ENCODE results near the gene ZNF699.
"Not testable (repeated sequence)": the region's sequence is repeated elsewhere in the genome, so short reads cannot be mapped to it uniquely, and the experiment has no call there.

The ZNF699 gene

DNA sequence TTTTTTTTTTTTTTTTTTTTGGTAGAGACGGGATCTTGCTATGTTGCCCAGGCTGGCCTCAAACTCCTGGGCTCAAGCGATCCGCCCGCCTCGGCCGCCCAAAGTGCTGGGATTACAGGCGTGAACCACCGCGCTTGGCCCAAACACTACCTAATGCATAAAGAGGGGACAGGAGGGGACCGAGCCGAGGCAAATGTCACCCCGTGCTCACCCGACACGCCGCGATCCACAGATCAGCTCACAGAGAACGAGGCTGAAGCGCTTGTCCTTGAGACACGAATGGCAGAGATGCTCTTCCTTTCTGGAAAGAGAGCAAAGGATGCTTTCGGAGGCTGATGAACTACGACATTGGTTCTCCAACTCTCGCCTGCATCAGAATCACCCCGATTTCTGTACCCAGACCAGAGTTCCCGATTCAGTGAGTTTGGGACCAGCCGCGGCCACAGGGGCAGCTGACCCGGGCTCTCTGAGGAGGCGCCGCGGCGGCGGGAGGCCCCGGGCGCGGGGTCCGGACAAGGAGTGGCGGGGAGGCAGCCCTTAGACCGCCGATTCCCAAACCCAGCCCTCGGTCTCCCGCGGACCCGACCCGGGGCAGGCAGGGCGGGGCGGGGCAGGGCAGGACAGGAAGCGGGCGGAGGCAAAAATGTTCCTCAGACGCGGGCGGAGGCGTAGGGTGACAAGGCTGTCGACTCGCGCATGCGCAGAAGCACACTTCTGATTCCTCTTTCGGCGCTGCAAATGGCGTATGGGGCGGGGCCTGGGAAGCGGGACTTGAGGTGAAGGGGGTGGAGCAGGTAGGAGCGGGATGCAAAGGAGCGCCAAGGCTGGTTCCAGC, at the start of gene ZNF699:
ZNF699 (minus strand) TSS at position 700 of the 835 bp plus-strand sequence. CDS start 4,719 bp downstream, outside the sequence.
- peak; percentile 97 for DNase-seq

DNA sequence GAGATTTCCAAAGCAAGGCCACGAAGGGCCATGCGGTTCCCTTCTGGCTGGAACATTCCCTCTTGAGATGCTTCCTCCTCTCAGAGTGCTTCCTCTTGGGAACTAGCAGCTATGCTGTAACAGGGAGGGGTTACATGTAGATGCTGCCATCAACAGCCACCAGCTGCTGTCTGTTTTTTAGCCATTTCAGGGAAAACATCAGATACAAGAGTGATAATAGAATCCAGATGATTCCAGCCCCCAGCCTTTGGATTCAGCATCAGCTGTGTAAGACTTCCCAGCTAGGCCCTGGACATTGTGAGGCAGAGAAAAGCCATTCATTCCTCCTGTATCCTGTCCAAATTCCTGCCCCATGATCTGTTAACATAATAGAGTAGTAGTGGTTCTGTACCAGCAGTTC, 45.0 kb upstream of the ZNF699 start:
- DNase-seq: no peak

DNA sequence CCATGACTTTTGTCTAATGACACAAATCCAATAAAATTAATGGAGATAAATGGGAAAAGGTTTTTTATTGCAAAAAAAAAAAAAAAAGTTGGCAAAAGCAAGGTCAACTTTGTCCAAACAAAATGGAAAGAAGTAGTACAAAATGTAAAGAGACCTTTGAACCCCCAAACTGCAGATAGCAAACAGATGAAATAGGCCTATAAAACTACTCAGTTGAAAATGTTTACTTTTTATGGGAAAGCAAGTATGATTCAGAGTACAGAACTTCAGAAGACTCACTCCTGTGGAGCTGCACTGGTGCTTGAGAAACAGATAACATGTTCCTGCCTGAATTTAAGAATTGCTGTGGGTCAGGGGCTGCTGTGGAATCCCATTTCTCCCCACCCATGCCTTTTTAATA, 43.4 kb upstream of the ZNF699 start:
- no peak for DNase-seq

DNA sequence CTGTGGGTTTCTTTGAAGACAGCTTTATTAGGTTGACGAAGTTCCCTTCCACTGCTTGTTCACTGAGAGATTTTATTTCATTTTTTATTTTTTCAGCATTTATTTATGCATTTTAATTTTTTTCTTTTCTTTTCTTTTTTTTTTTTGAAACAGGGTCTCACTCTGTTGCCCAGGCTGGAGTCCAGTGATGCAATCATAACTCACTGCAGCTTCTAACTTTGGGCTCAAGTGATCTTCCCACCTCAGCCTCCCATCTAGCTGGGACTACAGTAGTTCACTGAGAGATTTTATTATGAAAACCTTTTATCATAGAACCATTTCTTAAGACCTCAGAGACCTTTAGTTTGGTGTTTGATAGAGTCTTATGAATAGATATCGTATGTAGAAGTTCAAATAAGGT, 42.9 kb upstream of the ZNF699 start:
- DNase-seq: no peak

DNA sequence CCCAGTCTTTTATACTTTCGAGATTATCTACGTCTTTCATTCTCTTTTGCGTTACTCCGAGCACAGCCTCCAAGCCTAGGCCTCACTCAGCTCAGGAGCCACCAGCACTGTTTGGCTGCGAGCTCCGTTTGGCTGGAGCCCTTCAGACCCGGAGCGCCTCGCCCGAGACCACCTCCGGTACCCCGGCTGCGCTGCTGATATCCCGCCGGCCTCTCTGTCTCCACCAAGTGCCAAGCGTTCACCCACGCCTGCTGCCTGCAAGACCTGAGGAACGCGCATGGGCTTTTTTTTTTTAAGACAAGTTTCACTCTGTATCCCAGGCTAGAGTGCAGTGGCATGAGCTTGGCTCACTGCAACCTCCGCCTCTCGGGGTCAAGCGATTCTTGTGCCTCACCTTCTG, 39.0 kb upstream of the ZNF699 start:
- DNase-seq: no peak

DNA sequence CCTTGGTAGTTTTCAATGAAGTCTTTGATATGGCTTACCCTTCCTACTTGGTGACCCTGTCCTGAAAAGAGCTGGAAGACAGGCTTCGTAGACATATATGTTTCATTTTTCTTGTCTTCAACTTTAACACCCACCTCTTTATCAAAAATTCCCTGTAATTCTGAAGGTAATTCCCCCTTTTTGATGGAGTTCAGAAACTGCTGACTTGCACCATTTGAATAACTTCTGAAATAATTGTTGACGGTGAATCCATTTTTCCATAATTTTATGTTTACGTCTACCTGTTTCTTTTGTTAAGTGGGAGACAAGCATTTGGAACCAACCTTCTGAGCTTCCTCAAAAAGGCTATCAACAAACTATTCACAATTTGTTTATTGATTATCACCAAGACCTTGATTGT, 38.6 kb upstream of the ZNF699 start:
- DNase-seq: no peak

DNA sequence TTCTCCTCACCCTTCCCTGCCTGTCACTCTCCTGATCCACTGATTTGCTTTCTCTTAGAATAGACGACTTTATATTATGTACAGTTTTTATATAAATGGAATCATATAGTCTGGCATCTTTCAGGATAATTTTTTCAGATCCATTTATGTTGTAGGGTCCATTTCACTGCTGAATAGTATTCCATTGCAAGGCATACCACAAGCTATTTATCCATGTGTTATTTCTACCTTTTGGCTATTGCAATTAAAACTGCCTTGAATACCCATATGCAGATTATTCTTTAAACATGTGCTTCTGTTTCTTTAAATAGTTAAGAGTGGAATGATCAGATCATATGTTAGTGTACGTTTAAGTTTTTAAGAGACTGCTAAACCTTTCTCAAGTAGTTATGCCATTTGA, 35.4 kb upstream of the ZNF699 start:
- DNase-seq: no peak

DNA sequence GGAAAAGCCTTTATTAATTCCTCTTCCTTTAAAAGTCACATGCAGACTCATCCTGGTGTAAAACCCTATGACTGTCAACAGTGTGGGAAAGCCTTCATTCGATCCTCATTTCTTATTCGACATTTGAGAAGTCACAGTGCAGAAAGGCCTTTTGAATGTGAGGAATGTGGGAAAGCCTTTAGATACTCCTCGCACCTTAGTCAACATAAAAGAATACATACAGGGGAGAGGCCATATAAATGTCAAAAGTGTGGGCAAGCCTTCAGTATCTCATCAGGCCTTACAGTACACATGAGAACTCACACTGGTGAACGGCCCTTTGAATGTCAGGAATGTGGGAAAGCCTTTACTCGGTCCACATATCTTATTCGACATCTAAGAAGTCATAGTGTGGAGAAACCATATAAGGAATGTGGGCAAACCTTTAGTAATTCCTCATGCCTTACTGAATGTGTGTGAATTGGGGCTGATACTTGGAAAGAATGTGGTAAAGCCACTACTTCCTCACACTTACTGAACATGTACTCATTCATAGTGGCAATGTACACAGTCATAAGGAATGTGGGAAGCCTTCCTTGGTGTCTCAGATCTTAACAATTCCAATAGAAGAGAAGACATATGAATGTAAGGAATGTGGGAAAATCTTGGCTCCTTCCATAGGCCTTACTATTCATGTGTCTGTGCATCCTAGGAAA, 33.1 kb upstream of the ZNF699 start:
- no peak for DNase-seq

DNA sequence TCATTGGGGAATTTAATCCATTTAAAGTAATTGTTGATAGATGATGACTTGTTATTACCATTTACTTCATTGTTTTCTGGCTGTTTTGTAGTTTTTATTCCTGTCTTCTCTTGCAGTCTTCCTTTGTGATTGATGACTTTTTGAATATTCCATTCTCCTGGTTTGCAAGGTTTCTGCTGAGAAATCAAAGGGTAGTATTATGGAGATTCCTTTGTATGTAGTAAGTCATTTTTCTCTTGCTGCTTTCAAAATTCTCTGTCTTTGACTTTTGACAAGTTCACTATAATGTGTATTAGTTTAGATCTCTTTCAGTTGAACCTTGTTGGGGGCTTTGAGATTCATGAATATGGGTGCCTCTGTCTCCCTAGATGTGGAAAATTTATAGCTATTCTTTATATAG, 20.4 kb upstream of the ZNF699 start:
- DNase-seq: no peak

DNA sequence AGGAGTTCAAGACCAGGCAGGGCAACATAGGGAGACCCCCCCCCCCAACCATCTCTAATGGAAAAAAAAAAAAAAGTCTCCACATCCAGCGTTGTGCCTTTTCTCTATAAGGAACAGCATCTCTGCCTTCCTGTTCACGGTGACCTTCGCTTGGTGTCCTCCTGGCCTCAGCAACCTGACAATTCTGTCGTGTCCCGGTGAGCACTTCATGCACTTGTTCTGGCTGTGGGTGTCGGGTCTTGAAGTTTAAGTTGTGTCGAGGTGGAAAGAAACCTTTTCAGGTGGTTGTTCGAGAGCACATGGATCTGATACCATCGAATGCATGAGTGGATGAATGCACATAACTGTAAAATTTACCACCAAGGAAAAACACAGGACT, 14.9 kb upstream of the ZNF699 start:
- DNase-seq: no peak

DNA sequence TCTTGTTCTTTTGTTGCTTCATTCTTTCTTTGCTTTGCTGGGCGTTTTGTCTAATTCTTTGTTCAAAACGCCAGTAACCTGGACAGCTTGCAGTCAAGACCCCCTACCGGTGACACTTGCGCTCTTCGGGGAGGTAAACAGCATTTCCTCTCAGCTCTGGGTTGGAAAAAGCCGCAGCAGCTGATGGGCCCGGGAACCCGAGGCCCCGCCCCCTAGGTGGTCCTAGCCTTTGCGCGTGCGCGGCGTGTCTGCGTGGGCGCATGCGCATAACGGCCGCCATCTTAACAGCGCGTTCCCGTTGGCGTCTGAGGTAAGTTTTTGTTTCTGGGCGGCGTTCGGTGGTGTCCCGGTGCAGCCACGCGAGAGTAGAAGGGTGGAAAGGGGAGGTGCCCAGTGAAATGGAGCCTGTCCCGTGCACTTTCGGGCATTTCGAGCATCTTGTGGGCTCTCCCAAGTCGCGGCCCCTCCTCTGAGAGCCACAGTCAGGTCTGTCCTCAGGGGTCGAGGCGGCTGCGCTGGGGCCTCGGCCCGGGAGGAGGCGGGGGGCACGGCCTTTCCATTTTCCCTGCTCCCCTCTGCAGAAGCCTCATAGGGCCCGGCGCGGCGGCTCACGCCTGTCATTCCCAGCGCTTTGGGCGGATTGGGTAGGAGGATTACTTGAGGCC, 14.4 kb upstream of the ZNF699 start, which contains the start of gene ZNF559:
ZNF559 (plus strand) TSS at position 261 of the 665 bp plus-strand sequence. CDS start 14,371 bp downstream, outside the sequence.
- DNase-seq: peak; percentile 93

DNA sequence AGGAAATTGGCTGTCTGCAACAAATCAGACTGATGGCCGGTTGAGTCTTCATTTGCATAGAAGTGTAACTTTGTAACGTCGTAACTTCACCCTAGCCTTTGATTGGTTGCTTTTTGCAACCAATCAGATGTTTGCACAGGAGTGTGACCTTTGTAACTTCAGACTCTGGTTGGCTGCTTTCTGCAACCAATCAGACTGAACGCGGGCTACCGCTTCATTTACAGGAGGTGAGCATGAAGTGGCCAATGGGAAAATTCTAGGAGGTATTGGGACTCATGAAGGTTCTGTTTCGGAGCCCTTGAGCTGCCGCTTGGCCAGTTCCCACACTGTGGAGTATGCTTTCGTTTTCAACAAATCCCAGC, 13.9 kb upstream of the ZNF699 start:
- peak; percentile 87 for DNase-seq

DNA sequence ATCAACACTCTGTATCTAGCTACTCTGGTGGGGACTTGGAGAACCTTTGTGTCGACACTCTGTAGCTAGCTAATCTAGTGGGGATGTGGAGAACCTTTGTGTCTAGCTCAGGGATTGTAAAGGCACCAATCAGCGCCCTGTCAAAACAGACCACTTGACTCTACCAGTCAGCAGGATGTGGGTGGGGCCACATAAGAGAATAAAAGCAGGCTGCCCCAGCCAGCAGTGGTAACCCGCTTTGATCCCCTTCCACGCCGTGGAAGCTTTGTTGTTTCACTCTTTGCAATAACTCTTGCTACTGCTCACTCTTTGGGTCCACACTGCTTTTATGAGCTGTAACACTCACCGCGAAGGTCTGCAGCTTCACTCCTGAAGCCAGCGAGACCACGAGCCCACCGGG, 12.6 kb upstream of the ZNF699 start:
- DNase-seq: not testable (repeated sequence)

DNA sequence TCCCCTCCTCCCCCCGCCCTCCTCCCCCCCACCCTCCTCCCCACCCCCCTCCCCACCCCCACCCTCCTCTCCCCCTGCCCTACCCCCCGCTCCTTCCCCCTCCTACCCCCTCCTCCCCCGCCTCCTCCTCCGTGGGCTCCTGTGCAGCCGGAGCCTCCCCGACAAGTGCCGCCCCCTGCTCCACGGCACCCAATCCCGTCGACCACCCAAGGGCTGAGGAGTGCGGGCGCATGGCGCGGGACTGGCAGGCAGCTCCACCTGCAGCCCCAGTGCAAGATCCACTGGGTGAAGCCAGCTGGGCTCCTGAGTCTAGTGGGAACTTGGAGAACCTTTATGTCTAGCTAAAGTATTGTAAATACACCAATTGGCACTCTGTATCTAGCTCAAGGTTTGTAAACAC, 12.1 kb upstream of the ZNF699 start:
- DNase-seq: not testable (repeated sequence)

DNA sequence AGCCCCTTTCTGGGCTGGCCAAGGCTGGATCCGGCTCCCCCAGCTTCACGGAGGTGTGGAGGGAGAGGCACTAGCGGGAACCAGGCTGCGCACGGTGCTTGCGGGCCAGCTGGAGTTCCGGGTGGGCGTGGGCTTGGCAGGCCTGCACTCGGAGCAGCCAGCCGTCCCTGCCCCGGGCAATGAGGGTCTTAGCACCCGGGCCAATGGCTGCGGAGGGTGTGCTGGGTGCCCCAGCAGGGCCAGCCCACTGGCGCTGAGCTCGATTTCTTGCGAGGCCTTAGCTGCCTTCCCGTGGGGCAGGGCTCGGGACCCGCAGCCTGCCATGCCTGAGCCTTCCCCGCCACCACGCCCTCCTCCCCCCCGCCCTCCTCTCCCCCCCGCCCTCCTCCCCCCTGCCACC, 11.7 kb upstream of the ZNF699 start:
- no peak for DNase-seq

DNA sequence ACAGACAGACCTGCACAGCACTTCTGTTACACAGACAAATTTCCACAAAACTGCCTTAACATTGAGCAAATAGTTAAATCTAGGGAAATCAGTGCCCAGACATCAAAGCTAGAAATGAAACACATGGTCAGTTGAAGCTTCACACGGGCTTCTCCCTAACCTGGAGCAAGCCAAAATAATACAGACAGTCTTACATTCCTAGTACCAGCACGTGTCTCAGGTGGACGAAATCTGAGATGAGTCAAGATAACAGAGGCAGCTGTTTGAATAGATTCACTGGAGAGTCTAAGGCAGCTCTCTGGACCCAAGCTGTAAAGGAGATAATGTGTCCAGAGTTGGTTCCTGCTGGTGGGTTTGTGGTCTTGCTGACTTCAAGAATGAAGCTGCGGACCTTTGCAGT, 4.1 kb upstream of the ZNF699 start:
- no peak for DNase-seq

DNA sequence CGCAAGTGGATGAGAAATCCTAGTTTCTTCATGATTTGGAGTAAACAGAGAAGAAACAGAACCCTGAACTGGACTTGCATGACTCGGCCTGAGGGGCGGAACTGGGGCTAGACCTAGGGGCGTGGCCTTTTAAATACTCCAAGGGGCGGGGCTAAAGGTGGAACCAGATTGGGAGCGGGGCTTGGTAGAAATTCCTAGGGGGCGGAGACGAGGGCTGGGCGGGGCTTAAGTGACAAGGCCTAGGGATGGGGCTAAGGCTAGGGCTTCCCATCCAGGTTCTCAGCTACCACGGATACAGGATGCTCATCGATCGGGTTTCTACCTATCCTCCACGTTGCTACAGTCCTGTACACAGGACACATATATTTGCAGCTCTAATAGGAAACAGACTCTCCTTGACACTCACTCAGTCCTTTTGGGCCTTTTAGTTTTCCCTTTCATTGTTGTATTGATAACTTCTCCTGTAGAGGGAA, 372 bp upstream of the ZNF699 start:
- DNase-seq: peak; percentile 97

DNA sequence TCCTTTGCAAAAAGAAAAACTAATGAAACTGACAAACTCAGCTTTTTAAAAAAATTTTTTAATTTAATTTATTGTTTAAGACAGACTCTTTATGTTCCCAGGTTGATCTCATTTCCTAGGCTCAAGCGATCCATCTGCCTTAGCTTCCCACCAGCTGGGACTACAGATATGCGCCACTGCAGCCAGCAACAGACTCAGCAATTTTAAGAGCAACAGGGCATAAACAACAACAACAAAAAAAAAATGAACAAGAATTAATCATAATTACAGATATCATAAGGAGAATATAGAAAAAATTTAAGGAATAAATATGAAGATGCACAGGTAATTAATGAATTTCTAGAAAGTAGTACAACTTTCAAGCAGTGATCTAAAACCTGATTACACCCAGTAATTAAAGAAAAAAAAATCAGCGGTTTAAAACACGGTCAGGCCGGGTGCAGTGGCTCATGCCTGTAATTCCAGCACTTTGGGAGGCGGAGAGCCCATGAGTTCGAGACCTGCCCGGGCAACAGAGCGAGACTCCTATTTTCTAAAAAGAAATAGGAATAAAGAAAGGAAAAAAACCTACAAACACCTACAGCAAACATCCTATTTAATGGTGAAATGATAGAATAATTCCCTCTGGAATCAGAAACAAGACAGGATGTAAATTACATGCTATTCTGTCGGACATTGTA, 1.4 kb downstream of the ZNF699 start:
- DNase-seq: no peak

DNA sequence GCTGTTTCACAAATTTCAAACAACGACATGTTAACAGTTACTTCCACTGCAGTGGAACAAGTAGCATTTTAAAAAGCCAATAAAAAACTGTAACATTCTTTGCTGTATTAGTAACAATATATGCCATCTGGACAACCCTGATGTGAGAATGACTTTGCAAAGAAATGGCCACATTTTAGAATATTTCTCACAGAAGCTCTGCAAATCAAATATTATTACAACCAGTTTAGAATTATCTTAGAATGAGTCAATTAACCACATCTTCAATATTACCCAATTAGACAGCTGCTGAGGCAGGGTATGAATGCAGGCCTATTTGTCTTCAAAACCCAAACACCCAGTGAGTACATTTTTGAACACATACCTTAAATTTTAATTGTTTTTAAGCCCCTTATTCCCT, 3.2 kb downstream of the ZNF699 start:
- no peak for DNase-seq

DNA sequence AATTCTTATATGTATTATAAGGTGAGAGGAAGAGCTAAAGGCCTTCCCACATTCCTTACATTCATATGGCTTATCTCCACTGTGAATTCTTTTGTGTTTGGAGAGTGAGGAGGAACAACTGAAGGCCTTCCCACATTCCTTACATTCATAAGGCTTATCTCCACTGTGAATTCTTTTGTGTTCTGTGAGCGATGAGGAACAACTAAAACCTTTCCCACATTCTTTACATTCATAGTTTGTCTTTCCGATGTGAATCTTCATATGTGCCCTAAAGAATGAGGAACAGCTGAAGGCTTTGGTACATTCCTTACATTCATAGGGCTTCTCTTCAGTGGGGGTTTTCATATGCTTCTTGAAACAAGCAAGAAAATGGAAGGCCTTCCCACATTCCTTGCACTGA, 13.3 kb downstream of the ZNF699 start:
- DNase-seq: no peak

DNA sequence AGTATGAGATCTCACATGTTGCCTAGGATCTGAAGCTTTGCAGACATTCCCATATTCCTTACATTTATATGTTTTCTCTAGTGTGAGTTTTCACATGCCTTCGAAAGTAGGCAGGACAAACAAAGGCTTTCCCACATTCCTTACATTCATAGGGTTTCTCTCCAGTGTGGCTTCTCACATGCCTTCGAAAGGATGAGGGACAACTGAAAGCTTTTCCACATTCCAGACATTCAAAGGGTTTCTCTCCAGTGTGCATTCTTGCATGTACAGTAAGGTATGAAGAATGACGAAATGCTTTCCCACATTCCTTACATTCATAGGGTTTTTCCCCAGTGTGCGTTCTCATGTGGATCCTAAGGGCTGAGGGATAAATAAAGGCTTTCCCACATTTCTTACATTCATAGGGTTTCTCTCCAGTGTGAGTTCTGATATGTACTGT, 14.2 kb downstream of the ZNF699 start:
- no peak for DNase-seq

DNA sequence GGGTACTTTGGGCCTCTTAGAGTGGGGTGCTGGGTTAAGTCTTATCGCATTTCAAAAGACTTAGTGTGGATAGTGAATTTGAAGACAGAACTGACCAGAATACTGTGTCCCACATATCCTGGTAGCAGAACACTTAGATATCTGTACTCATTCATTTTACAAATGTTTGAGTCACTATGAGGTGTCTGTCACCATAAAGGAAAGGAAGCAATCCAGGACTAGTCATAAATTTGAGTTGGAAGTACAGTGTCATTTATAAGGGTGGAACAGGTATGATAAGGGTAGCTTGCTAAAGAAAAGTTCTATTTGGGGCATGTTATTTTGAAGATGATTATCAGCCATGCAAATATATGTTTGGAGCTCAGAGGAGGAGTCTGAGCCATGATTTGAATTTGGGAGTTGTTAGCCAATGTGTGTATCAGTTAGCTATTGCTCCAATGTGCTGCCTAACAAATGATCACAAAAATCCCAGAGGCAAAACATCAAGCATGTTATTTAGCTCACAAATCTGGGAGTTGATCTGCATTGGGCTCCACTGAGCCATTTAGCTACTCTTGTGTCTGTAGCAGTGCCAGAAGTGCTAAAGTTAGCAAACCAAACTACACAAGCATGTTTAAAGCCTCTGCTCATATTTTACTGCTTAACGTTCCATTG, 20.3 kb downstream of the ZNF699 start:
- no peak for DNase-seq

DNA sequence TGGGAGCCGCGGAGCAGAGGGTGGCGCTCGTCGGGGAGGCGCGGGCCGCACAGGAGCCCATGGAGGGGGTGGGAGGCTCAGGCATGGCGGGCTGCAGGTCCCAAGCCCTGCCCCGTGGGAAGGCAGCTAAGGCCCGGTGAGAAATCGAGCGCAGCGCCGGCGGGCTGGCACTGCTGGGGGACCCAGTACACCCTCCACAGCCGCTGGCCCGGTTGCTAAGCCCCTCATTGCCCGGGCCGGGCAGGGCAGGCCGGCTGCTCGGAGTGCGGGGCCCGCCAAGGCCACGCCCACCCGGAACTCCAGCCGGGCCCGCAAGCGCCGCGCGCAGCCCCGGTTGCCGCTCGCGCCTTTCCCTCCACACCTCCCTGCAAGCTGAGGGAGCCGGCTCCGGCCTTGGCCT, 26.2 kb downstream of the ZNF699 start:
- not testable (repeated sequence) for DNase-seq

Data from NCI-H2029 (cell line).